IPS-20b (cell line): Measurements from ENCODE around the gene IL1RAP.

ENCODE experiments used
- H3K27ac ChIP-seq: one replicate; pipeline ENCODE4 v1.5.1; 2013; ENCODE audit warnings: low read length
- H3K27me3 ChIP-seq: 2 replicates; pipeline ENCODE4 v1.6.1; 2013; ENCODE audit warnings: mild to moderate bottlenecking, low read length, inconsistent platforms; ENCODE audit not compliant: insufficient read depth
- H3K36me3 ChIP-seq: 2 replicates; pipeline ENCODE4 v1.6.1; 2013; ENCODE audit warnings: low read depth, mild to moderate bottlenecking, inconsistent platforms, low read length, moderate library complexity; ENCODE audit not compliant: insufficient read depth
- H3K4me1 ChIP-seq: 2 replicates; pipeline ENCODE4 v1.6.1; 2013; ENCODE audit warnings: mild to moderate bottlenecking, control low read depth, inconsistent platforms, low read length, moderate library complexity; ENCODE audit not compliant: insufficient read depth
- H3K4me3 ChIP-seq: 2 replicates; pipeline ENCODE4 v1.5.1; 2013; ENCODE audit warnings: mild to moderate bottlenecking, low read length, inconsistent platforms
- H3K9ac ChIP-seq: 2 replicates; pipeline ENCODE4 v1.6.1; 2013; ENCODE audit warnings: low read depth, mild to moderate bottlenecking, inconsistent platforms, low read length, moderate library complexity
- H3K9me3 ChIP-seq: 2 replicates; pipeline ENCODE4 v1.6.1; 2013; ENCODE audit warnings: mild to moderate bottlenecking, low read depth, low read length, inconsistent platforms; ENCODE audit not compliant: insufficient read depth

IL1RAP gene

GRCh38 chr3:190562866-190563510, 49.1 kb downstream of the IL1RAP start:
- Histone ChIP-seq H3K27me3 (no peaks in the 10 kb centered on the region), H3K4me1 (peaks cover 8% of the 10 kb centered on the region; the same call in 1 of the 2 replicates), H3K9ac (no peak overlapping the region), H3K27ac (no peak overlapping the region), H3K4me3 (no peak overlapping the region), H3K9me3 (no peaks in the 10 kb centered on the region; the same call in 1 of the 2 replicates), H3K36me3 (no peaks in the 10 kb centered on the region)

DNA sequence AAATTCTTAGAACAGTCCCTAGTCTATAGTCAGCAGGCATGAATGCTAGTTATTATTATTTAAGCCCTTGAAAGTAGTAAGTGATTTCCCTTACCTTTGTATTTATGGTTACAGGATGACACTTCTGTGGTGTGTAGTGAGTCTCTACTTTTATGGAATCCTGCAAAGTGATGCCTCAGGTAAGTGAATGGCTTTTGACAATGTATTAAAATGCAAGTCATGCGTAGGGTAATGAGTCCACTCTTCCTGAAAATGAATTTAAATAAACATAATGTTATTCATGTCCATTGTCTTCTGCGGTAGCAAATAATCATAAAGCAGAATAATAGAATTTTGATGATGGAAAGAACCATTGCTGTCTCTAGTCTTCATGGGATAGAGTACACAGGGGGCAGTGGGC, 50.3 kb downstream of the IL1RAP start:
- Histone ChIP-seq H3K4me1 (peaks cover 13% of the 10 kb centered on the region), H3K4me3 (no peak overlapping the region), H3K27me3 (no peaks in the 10 kb centered on the region), H3K9ac (no peak overlapping the region), H3K27ac (no peak overlapping the region), H3K36me3 (no peaks in the 10 kb centered on the region), H3K9me3 (no peaks in the 10 kb centered on the region; the same call in 1 of the 2 replicates)

DNA sequence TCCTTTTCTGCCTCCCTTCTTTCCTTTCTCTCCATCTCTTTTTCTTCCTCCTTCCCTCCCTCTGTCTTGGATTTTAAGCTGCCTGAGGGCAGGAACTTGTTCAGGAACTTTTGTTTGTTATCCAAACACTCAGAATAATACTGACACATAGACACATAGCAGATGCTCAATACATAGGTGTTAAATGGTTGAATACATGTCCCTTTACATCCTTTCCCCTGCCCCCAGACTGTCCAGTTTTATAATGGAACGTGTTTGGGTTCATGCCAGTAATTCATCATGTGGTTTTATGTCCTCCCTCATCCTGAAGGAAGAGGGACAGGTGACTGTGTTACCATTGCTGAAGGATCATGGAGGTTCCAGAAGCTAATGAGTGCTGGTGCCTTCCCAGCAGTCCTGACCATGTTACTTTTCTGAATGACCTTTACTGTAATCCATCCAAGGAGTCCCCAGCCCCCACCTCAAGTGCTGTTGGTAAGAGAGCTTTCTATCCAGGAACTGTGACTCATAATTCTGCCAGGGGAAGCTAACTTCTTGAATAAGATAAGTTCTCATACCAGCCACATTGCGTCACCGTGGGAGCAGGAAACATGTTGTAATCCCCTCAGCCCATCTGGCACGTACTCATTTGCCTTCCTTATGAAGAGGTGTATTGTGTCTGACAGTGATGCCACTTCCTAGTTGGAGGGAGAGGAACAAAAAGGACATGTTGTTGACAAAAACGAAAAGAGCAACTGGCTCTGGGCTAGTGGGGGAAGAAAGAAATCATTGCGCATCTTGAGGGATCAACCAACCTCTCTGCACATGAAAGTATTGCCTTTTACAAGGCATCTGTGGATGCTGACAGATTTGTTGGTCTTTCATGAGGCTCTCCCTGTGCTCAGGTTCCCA, 52.4 kb downstream of the IL1RAP start:
- no peaks in the 10 kb centered on the region for H3K27me3 ChIP-seq
- H3K4me1 ChIP-seq: peaks cover 24% of the 10 kb centered on the region
- H3K36me3 ChIP-seq: no peaks in the 10 kb centered on the region
- no peak overlapping the region for H3K4me3 ChIP-seq
- no peaks in the 10 kb centered on the region for H3K9me3 ChIP-seq
- H3K27ac ChIP-seq: no peak overlapping the region
- H3K9ac ChIP-seq: no peak overlapping the region

DNA sequence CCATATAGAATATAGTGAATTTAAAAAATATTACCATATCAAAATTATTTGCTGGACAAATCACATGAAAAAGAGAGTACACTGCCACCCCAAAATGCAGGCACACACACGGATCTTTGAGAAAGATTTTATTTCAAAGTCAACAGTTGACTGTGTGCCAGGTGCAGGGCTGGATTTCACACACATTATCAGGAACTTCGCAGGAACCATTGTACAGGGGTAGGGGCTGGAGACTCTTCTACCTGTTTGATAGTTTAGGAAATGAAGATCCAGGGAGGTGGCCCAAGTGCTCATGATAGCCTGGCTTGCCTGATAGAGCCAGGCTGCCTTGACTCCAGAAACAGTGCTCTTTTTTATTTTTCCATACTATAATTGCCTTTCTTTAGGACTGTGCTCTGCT, 54.2 kb downstream of the IL1RAP start:
- Histone ChIP-seq H3K4me1 (peaks cover 24% of the 10 kb centered on the region), H3K9ac (no peak overlapping the region), H3K27ac (no peak overlapping the region), H3K27me3 (no peaks in the 10 kb centered on the region), H3K36me3 (no peaks in the 10 kb centered on the region), H3K4me3 (no peak overlapping the region), H3K9me3 (no peaks in the 10 kb centered on the region)

GRCh38 chr3:190574473-190574872, 60.6 kb downstream of the IL1RAP start:
- no peak overlapping the region for H3K9ac ChIP-seq
- no peaks in the 10 kb centered on the region for H3K27me3 ChIP-seq
- no peaks in the 10 kb centered on the region for H3K9me3 ChIP-seq
- no peak overlapping the region for H3K4me3 ChIP-seq
- H3K4me1 ChIP-seq: peaks cover 8% of the 10 kb centered on the region
- H3K36me3 ChIP-seq: no peaks in the 10 kb centered on the region
- H3K27ac ChIP-seq: no peak overlapping the region

GRCh38 chr3:190575437-190576185, 61.7 kb downstream of the IL1RAP start:
- Histone ChIP-seq H3K9ac (no peak overlapping the region), H3K36me3 (no peaks in the 10 kb centered on the region), H3K4me1 (no peaks in the 10 kb centered on the region), H3K9me3 (no peaks in the 10 kb centered on the region), H3K27me3 (no peaks in the 10 kb centered on the region), H3K27ac (no peak overlapping the region), H3K4me3 (no peak overlapping the region)

DNA sequence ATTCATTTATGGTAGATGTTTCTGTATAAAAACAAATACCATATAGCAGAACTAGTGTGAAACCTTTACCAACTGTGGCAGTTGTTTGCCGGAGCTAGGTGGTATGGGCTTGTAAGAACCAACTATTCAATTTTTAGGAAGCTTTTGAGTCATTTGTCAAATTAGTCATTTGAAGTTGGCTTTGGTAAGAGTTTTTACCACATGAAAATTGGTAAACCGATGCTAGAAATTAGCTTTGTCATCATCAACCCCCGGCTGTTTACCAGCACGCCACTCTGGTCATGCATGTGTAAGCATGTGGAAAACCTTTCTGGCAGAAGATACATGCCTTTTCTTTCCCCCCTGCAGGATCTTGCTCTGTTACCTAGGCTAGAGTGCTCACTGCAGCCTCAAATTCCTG, 63.3 kb downstream of the IL1RAP start:
- H3K27me3 ChIP-seq: no peaks in the 10 kb centered on the region
- no peak overlapping the region for H3K27ac ChIP-seq
- H3K9me3 ChIP-seq: no peaks in the 10 kb centered on the region
- H3K36me3 ChIP-seq: no peaks in the 10 kb centered on the region
- no peaks in the 10 kb centered on the region for H3K4me1 ChIP-seq
- H3K4me3 ChIP-seq: no peak overlapping the region
- H3K9ac ChIP-seq: no peak overlapping the region

DNA sequence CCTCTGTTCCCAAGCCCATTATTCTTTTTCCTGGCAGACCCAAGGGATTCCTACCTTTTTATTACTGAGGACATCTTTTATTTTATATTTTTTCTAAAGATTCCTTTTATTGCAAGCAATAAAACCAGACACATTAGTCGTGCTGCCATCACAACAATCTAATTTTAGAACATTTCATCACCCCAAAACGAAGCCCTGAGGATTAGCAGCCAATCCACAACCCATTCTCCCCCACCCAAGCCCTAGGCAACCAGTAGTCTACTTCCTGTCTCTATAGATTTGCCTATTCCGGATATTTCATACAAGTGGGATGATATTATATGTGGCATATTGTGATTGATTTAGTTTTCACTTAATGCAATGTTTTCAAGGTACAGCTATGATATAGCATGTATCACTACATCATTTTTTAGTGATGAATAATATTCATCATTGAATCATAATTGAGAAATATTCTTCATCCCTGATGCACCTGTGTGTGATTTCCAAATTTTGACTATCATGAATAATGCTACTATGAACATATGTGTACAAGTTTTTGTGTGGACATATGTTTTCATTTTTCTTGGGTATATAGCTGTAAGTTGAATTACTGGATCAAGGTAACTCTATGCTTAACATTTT, 65.7 kb downstream of the IL1RAP start:
- H3K9me3 ChIP-seq: no peaks in the 10 kb centered on the region
- H3K4me3 ChIP-seq: no peak overlapping the region
- no peak overlapping the region for H3K27ac ChIP-seq
- no peaks in the 10 kb centered on the region for H3K4me1 ChIP-seq
- no peaks in the 10 kb centered on the region for H3K36me3 ChIP-seq
- no peak overlapping the region for H3K9ac ChIP-seq
- no peaks in the 10 kb centered on the region for H3K27me3 ChIP-seq

DNA sequence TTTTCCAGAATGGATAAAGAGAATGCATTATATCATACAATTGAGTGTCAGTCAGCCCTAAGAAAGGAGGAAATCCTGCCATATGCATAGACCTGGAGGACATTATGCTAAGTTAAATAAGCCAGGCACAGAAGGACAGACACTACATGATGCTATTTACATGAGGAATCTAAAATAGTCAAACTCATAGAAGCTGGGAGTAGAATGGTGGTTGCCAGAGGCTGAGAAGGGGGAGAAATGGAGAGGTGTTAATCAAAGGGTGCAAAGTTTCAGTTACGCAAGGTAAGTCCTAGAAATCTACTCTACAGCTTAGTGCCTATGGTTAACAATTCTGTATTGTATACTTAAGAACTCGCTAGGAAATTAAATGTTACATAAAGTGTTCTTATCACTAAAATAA, 66.5 kb downstream of the IL1RAP start:
- Histone ChIP-seq H3K4me1 (0 out of 2 replicates have a peak, but pooled peaks cover 3% of the 10 kb centered on the region), H3K27me3 (no peaks in the 10 kb centered on the region), H3K4me3 (no peak overlapping the region), H3K9ac (no peak overlapping the region), H3K9me3 (no peaks in the 10 kb centered on the region), H3K36me3 (no peaks in the 10 kb centered on the region), H3K27ac (no peak overlapping the region)

DNA sequence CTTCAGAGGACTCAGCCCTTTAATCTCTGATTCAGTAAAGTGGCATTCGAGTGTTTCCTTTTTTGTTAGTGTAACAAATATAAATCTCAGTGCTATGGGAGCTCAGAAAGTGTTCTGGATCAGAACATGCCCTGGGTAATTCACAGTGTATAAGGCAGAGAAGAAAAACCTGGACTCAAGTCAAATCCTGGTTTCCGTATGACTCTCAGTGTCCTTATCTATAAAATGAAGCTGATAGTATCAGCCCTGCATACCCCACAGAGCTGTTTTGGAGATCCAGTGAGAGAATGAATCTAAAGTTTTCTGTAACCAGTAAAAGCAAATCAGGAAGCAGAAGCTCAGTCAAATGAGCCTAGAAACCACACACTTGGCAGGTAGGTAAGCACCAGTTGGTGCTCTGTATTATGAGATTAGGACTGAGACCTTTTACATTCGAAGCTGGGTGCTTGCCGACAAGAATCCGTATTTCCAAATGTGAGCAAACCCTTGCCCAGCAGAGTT, 67.2 kb downstream of the IL1RAP start:
- Histone ChIP-seq H3K27me3 (no peaks in the 10 kb centered on the region), H3K27ac (no peak overlapping the region), H3K4me1 (peaks cover 4% of the 10 kb centered on the region), H3K9me3 (no peaks in the 10 kb centered on the region), H3K36me3 (no peaks in the 10 kb centered on the region), H3K4me3 (no peak overlapping the region), H3K9ac (no peak overlapping the region)

DNA sequence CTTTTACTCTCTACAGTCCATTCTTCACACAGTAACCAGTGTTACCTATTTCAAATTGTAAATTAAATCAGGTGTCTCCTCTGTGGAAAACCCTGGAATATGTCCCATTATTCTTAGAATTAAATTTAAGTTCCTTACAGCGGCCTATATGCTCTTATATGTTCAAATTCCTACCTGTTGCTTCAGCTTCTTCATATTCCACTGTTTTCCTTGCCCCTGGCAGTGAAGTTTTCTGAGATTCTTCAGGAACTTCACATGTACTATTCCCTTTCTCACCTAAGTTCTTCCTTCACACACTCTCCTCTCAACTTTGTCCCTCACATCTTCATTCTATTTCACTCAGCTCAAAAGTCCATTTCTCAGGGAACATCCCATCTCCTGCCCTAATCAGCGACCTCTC, 68.8 kb downstream of the IL1RAP start:
- H3K4me3 ChIP-seq: no peak overlapping the region
- H3K27me3 ChIP-seq: no peaks in the 10 kb centered on the region
- H3K36me3 ChIP-seq: no peaks in the 10 kb centered on the region
- peaks cover 11% of the 10 kb centered on the region for H3K4me1 ChIP-seq
- H3K9ac ChIP-seq: no peak overlapping the region
- H3K27ac ChIP-seq: no peak overlapping the region
- no peaks in the 10 kb centered on the region for H3K9me3 ChIP-seq
